GM19438 (cell line): Measurements from ENCODE around the gene NOXRED1.
"Not testable (repeated sequence)": the region's sequence is repeated elsewhere in the genome, so short reads cannot be mapped to it uniquely, and the experiment has no call there.

ENCODE experiments used
- ATAC-seq: cut with Tn5 transposase; IDR thresholded peaks from one replicate; pipeline ENCODE4 v1.9.1; 2021; ENCODE audit warnings: low read depth; ENCODE audit not compliant: unreplicated experiment

The NOXRED1 gene, protein sequence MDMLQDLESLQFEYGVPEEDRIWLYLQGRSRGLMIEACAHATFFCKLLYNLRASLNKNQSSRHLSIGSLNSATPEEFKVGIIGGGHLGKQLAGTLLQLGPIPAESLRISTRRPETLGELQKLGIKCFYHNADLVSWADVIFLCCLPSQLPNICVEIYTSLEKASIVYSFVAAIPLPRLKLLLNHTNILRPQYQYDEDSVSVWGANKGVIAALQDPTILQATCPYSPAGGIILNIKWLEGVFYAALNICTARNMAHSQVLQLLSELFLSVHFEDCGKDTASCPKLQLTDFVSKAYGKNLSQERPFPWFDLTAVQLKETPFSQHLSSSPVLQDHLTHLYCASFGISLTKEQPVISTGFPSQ

DNA sequence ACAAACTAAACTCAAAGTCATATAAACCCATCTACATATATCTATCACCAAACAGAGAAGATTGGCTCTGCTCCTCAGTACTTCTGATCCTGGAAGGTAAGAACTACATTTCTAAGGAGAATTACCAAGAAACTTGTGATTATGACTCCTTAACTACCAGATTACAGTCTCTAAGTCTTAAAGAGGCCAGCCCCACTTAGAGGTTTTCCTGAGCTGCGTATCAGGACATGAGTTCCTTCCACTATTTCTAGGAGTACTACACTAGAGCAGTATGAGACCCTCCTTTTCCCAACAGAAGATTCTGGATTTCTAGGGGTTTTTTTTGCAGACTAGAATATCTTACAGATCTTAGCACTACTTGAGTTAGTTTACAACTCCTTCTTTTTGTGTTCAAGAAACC, at the start of gene NOXRED1:
TSS of gene NOXRED1 (minus strand) at position 101 of the 400 bp plus-strand sequence. CDS start 634 bp downstream, outside the sequence.
- no peak for ATAC-seq

DNA sequence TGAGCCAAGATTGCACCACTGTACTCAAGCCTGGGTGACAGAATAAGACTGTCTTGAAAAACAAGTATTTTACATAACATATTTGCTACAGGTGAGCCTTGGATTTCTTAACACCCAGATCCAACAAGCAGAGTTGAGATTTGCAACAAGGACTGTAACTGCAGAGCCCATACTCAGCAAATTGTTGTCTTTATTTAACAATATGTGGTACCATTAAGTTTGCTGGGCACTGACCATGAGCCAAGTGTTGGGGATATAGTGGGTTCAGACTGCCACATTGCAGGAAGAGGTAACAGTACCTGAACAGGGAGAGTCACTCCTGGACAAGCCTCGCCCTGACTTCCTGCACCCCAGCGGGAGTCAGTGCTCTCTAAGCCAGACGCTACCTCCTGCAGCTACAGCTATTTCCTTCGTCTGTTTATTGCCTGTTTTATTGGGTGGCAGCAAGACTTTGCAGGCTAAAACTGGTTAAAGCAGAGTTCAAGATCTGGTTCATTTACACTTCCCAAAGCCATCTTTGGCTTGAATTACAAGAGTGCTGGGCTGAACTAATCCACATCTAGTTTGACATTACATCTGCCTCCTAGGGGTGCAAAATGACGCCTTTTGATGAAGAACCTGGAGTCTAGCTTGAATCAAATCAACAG, 47.0 kb upstream of the NOXRED1 start:
- no peak for ATAC-seq

DNA sequence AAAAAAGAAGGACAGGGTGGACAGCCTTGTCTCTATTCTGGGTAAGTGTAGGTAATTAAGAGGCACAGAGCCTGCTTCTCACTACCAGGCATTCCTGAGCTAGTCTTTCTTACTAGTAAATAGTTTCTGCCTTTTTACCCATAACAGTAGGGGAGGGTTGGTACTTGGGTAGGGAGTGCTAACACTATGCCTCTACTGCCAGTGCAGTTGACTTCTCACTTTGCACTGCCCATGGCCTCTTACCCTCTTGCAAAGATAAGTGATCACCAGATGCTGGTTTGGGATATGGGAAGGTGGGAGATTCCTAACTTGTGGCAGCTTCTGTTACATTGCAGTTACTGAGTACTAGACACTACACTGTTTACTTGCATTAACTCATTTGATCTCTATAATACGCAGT, 46.2 kb upstream of the NOXRED1 start:
- ATAC-seq: no peak

DNA sequence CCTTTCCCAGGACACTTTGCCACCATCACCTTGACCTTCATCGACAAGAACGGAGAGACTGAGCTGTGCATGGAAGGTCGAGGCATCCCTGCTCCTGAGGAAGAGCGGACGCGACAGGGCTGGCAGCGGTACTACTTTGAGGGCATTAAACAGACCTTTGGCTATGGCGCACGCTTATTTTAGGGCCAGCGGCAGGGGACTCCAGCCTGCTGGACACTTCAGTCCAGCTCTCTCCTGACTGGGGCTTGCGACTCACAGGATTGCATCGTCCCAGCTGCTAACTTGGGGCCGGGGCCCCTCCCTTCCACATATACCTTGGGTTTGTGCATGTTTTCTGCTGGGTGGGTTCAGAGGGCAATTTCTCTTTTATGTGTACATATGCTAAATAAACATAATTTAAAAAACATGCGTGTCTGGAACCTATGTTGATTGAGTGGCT, 45.8 kb upstream of the NOXRED1 start:
- no peak for ATAC-seq

DNA sequence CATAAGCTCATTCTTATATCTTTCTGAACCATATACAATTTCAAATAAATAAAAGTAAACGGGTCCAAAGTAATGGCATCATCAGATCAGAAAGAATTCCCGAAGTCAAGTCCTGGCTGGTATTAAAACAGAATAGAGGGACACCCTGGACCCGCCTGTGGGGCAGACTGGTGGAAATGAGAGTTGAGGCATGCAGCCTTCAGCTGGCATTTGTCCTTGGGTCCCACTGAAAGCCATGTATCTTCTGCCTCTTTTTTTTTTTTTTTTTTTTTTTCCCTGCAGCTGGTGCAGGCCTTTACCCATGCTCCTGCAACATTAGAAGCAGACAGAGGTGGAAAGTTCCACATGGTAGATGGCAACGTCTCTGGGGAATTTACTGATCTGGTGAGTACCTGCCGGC, 44.5 kb upstream of the NOXRED1 start:
- no peak for ATAC-seq

DNA sequence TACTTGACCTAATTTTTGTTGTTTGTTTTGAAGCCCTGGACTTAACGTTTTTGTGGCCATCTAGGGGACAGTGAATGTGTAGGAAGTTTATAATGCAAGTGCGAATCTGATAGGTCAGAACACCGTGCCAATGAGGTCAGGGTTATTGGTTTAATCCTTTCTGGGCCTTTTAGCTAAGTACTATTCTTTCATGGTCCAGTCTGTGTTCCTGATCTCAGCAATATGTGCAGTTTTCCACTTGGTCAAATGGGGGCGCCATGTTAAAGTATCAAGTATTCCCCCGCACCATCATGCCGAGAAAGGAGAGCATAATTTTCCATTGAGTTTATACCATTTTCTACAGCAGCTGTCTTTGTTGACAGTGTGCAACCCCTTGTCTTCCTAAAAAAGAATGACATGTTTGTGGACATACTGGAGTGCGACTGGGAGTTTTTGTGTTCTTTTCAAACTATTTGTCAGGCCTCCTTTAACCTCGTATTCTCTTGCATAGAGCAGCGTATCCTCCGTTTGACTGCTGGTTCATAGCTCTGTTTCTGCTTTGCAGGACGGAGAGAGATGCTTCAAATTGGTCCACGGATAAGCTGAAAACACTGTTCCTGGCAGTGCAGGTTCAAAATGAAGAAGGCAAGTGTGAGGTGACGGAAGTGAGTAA, 35.9 kb upstream of the NOXRED1 start:
- no peak for ATAC-seq

DNA sequence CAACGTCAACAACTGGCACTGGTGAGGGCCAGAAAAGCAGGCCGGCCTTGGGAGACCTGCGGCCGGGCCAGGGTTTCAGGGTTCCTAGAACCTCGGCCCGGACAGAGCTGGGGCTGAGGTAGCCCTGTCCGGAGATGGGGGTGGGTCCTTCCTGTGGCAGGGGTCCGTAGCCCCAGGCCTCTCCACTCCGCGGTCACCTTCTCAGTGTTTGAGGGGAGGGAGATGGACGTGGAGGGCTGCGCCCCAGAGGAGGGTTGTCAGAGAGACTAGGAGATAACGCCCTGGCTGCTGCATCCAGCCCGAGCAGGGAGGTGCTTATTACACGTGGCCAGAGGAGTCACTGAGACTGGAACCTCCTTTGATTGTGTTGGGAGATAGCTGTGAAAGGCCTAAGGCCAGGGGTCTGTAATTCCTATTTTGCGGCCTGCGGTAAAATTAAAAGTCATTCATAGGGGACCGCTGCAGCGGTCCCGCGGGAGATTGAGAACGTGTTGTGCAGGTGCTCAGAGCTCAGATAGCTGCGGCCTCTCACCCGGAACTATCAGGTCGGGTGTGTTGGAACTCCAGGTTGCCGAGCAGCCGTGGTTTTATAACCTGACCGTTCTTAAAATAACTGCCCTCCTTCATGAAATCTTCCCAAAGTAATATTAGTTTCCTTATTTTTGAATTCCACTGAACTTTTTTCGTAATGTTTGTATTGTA, 35.1 kb upstream of the NOXRED1 start:
- ATAC-seq: peak; percentile 11

DNA sequence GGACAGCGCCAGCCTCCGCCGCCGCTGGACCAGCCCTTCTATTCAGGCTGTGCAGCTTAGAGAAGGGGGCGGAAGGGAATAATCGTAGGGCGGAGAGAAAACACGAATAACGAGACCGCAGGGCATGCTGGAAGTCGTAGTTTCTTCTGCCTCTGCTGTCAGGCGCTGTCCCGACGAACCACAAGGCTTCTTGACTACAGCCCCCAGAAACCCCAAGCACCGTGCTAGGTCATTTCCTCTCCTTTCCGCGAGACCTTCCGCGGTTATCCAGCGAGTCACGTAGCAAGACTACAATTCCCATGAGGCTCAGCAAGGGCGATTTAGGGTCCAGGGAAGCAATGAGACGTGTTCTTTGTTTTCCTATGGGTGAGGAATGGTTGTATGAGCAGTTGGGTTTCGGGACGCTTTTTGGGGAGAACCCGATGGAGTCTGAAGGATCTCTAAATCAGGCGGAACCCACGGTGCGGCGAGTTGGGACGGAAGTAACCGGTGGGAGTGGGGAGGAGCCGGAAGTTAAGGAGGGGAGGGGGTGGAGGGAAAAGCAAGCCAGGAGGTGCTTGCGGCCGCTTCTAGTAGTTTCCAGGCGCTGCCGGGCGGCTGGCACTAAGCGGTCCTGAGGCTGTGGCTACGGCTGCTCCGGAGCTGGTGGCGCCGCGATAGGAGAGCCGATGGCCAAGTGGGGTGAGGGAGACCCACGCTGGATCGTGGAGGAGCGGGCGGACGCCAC, 34.4 kb upstream of the NOXRED1 start, which contains the start of the genes AHSA1 and VIPAS39:
TSS of gene AHSA1 (plus strand) at position 572 of the 727 bp plus-strand sequence. CDS start at position 669, 97 bp downstream.
TSS of gene VIPAS39 (minus strand) at position 80 of the 727 bp plus-strand sequence. CDS start 3,499 bp downstream, outside the sequence.
- peak; percentile 87 for ATAC-seq

DNA sequence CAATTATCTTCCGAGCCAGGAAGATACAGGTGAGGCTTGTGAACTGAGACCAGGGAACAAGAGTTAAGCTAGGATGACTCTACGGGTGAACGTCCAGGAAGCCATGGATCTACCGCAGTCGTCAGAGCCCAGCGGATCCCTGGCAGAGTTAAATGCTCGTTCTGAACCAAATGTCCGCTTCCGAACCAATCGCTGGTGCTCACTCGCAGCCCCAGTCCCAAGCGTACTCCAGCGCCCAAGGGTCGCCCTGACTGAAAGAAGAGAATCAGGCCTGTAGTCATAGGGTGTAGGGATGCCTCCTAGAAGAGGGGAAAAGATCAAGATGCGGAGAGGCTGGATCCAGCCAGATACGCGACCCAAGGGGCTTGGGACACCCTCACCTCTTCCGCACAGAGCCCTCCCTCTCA, 33.8 kb upstream of the NOXRED1 start:
- ATAC-seq: peak; percentile 10

DNA sequence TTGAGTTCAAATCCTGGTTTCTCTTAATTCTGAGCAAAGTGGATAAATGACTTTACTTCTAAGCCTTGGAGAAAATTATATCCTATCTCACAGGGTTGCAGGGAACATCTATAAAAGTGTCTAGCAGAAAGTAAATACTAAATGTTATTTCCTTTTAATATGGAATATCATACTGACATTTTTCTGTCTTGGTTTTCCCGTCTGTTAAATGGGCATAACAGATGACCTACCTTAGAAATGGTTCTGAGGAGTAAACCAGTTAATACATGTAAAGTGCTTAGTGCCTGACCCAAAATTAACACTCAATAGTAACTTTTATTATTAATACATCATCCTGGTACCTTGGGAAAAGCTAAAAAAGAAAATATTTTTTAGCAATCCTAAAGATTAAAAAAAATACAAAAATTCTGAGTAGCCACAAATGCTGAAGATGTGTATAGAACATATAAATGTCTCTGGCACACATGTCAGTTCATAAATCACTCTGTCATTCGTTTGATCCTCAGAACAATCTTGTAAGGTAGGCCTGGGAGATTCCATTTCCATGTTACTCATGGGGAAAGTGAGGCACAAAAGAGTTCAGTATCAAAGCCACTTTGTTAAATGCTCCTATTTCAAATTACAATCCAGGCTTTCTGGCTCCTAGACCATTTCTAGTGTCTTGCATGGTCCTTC, 32.8 kb upstream of the NOXRED1 start:
- ATAC-seq: no peak

DNA sequence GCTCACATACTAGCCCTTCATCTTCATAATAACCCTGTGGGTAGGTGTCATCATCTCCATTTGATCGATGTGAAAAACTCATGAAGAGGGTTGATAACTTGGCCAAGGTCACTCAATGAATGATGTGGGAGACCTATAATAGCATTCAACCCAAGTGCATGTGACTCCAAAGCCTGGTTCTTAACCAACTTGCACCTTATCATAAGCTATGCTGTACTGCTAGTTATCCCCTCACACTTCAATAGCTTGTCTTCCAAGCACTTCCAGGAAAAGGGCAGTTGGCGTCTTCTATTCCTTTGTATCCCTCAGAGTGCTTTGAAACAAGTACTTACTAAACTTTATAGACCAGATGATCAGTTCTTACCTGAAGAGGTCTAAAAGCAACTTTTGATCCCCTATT, 18.9 kb upstream of the NOXRED1 start:
- ATAC-seq: no peak

DNA sequence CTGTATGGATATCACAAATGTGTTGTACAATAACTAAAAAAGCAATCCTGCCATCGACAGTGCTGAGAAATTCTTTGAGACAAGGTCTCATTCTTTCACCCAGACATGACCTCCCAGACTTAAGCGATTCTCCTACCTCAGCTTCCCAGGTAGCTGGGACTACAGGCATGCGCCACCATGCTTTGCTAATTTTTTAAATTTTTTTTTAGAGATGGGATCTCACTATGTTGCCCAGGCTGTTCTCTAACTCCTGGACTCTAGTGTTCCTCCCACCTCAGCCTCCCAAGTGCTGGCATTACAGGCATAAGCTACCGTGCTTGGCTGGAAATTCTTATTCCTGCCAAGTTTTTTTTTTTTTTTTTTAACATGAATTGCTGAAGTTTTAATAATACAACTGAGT, 16.5 kb upstream of the NOXRED1 start:
- no peak for ATAC-seq

DNA sequence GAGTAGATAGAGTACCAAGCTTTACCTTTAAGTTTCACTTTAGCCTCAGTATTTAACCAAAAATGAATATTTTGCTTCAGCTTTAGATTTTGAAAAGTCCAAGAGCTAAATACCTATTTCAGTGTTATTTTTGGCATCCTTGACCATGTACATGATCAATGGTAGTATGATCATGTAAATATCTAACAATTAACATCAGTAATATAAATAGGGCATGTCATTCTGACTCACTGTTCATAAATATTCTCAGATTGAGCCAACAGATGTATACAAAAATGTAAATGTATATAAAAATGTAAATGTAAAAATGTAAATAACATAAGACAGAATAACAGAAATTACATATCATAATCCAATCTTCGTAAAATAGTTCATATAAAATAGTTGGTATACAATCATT, 15.3 kb upstream of the NOXRED1 start:
- ATAC-seq: no peak

DNA sequence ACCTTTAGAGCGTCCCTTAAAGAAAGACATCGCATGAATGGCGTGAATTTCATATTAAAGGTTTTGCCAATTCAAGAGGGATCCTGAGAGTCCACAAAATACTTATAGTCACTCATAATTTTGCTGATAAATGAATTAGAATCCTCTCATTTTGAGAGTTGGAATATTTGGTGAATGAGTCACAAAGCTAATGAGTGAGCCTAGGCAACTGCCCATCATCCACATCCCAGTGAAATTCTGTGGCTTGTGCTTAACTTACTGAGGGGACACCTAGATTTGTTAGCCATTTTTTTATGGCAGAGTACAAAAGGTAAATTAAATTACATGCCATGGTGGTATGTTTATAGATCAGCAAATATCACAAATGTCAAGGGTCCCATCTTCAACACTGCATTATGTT, 12.7 kb upstream of the NOXRED1 start:
- ATAC-seq: no peak

DNA sequence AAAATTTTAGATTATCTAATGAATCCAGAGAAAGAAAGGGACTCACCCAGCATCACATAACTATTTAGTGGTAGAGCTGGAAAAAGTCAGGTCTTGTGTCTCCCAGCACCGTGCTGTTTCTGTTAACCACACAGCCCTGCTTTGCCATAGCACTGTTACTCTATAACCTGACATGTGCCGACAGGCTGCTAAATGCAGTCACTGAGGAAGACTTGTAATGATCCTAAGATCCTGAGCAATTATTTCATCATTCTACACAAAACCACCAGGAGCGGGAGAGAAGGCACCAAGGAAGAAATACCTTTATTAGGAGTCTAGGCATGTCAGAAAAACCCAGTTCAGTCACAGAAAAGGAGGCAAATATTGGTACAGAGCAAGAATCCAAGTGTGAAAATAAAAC, 3.1 kb upstream of the NOXRED1 start:
- ATAC-seq: no peak

DNA sequence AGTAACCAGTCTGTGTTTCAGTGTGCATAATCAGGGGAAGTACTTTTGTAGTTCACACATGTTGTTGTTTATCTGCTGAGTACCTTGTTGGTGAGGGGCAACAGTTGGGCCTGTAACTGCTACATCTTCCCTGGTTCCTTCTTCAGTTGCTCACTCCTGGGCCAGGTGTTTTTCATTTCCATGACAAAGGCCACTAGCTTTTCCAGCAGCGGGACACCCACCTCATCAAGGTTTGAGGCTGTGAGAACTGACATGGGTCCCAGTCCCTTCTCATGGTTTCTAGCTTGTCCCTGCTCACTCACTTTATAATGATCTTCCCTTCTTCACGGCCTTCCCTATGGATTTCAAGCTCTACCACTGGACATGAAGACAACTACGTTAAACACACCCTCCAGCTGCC, 1.5 kb upstream of the NOXRED1 start:
- ATAC-seq: no peak

DNA sequence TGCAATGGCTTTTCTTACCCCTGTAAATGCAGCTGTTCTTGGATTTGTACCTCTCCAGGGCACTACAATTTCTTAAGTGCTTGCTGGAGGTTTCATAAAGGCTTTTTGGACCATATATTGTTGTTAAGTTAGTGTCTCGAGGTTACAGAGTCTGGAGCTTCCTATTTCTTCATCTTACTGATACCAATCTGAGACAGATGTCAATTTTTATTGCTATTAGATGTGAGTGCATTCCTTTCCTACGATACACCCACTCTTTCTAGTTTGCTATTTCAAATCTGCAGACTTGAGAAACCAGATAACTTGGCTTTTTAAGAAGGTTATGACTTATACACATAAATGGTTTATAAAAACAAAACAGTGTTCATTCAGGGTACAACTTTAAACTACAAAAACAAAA, 2.1 kb downstream of the NOXRED1 start:
- ATAC-seq: no peak

DNA sequence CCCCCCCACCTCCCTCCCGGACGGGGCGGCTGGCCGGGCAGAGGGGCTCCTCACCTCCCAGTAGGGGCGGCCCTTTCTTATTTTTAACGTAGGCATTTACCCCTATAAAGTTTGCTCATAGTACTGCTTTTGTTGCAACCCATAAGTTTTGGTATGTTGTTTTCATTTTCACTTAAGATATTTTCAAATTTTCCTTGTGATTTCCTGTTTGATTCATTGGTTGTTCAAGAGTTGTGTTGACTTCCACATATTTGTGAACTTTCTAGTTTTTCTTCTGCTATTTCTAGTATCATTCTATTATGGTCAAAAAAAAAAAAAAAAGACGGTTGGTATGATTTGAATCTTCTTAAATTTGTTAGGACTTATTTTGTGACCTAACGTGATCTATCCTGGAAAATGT, 6.5 kb downstream of the NOXRED1 start:
- ATAC-seq: no peak

DNA sequence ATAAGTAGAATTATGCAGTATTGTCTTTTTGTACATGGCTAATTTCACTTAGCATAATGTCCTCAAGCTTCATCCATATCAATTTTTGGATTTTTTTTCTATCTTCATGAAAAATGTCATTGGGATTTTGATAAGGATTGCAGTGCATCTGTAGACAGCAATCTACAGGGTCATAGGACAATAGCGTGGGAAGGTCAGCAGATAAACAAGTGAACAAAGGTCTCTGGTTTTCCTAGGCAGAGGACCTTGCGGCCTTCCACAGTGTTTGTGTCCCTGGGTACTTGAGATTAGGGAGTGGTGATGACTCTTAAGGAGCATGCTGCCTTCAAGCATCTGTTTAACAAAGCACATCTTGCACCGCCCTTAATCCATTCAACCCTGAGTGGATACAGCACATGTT, 7.2 kb downstream of the NOXRED1 start:
- not testable (repeated sequence) for ATAC-seq
